OCI-LY7 (cell line): Measurements from ENCODE around the gene WNT10A. TPM values are rescaled to one million over a fixed set of nuclear protein-coding genes. Genes with fewer than 3 reads are reported as not detected.

Experiments
- Bru-seq: library from RNA; stranded (reverse); fragments of 400-500 nt; gene quantifications from one replicate; lab custom pipeline; 2021; lab: Mats Ljungman, UMichigan
- BruChase-seq, 2 experiments: library from RNA; stranded (reverse); fragments of 400-500 nt; gene quantifications; one replicate each; lab custom pipeline; 2021; lab: Mats Ljungman, UMichigan
- BruUV-seq: library from RNA; stranded (reverse); fragments of 400-500 nt; replicated peaks from 2 replicates; lab custom pipeline; 2021; lab: Mats Ljungman, UMichigan
- CTCF ChIA-PET: fragments of 300-600 bp; sonication (Branson Sonifier 250); formaldehyde crosslinking; loops from one replicate; lab custom pipeline; 2022; ENCODE audit warnings: antibody characterized with exemption; ENCODE audit not compliant: unreplicated experiment; lab: Charles Lee
- POLR2A ChIA-PET: fragments of 300-600 bp; sonication (Branson Sonifier 250); formaldehyde crosslinking; loops from one replicate; lab custom pipeline; 2022; ENCODE audit warnings: antibody characterized with exemption; lab: Charles Lee
- DNase-seq: peaks from one replicate; pipeline ENCODE4 v3.0.0-alpha.2; 2015; ENCODE audit warnings: low spot score
- H2AFZ ChIP-seq: fragments of 200-600 bp; sonication (generic), shearing (Covaris generic); 2 replicates; pipeline ENCODE4 v1.6.1; 2014; ENCODE audit warnings: mild to moderate bottlenecking, antibody characterized with exemption, low read length, moderate library complexity
- H3K27ac ChIP-seq: fragments of 200-600 bp; sonication (generic); 2 replicates; pipeline ENCODE4 v1.5.1; 2014; ENCODE audit warnings: mixed run types, low read depth, mild to moderate bottlenecking, moderate library complexity, low read length, inconsistent platforms; ENCODE audit not compliant: poor library complexity, severe bottlenecking
- H3K36me3 ChIP-seq: fragments of 200-600 bp; sonication (generic); 2 replicates; pipeline ENCODE4 v1.6.1; 2014; ENCODE audit warnings: mild to moderate bottlenecking, antibody characterized with exemption, low read length, moderate library complexity, mixed read lengths; ENCODE audit not compliant: insufficient read depth
- H3K4me1 ChIP-seq: fragments of 200-600 bp; sonication (generic); 2 replicates; pipeline ENCODE4 v1.5.1; 2014; ENCODE audit warnings: mild to moderate bottlenecking, low read length; ENCODE audit not compliant: insufficient read depth, poor library complexity, severe bottlenecking
- H3K4me2 ChIP-seq: fragments of 200-600 bp; sonication (generic); 2 replicates; pipeline ENCODE4 v1.6.1; 2014; ENCODE audit warnings: mild to moderate bottlenecking, low read length
- H3K4me3 ChIP-seq: fragments of 200-600 bp; sonication (generic); 2 replicates; pipeline ENCODE4 v1.5.1; 2014; ENCODE audit warnings: mild to moderate bottlenecking, low read depth, low read length; ENCODE audit not compliant: poor library complexity, severe bottlenecking
- H3K79me2 ChIP-seq: fragments of 200-600 bp; sonication (generic); 2 replicates; pipeline ENCODE4 v1.6.1; 2016; ENCODE audit warnings: low read depth, mild to moderate bottlenecking, low read length, moderate library complexity, mixed read lengths; ENCODE audit not compliant: insufficient read depth
- H3K9me2 ChIP-seq: fragments of 200-600 bp; sonication (generic); 2 replicates; pipeline ENCODE4 v1.6.1; 2016; ENCODE audit warnings: mild to moderate bottlenecking, low read length, mixed read lengths; ENCODE audit not compliant: insufficient read depth
- H3K9me3 ChIP-seq: fragments of 200-600 bp; sonication (generic); 2 replicates; pipeline ENCODE4 v1.6.1; 2014; ENCODE audit warnings: mild to moderate bottlenecking, mixed run types, low read length, mixed read lengths
- H4K20me1 ChIP-seq: fragments of 200-600 bp; sonication (generic); 2 replicates; pipeline ENCODE4 v1.6.1; 2014; ENCODE audit warnings: mild to moderate bottlenecking, antibody characterized with exemption, low read length, moderate library complexity, mixed read lengths; ENCODE audit not compliant: insufficient read depth
- EZH2phosphoT487 ChIP-seq: fragments of 200-600 bp; sonication (generic); IDR thresholded peaks from 2 replicates; pipeline ENCODE4 v1.6.1; 2018; ENCODE audit warnings: low read depth, borderline replicate concordance, mild to moderate bottlenecking, mixed run types, antibody characterized with exemption, low read length, moderate library complexity, mixed read lengths
- intact Hi-C: fragments of 100-400 bp; cut with micrococcal nuclease; formaldehyde crosslinking; loops from one replicate; pipeline ENCODE4 v1.10.0; 2022; ENCODE audit not compliant: unreplicated experiment
- long read RNA-seq: library from polyadenylated mRNA; stranded (forward); transcript quantifications from one replicate; pipeline ENCODE4 v2.0.0, GENCODE V29; 2022
- total RNA-seq, 2 experiments: library from RNA; depleted of rRNA in 1 of 2; stranded (reverse); fragments of >200 nt in 1 of 2; shearing (Covaris generic) in 1 of 2; gene quantifications; 2 replicates each; pipeline ENCODE4 v1.2.3, GENCODE V29; 2014 to 2022
- TF ChIP-seq, protein P1 (sequence below): fragments of 200-600 bp; sonication (generic); conservative IDR thresholded peaks from 2 replicates; pipeline ENCODE4 v1.5.1; 2014; ENCODE audit warnings: mild to moderate bottlenecking, antibody characterized with exemption, low read length, moderate library complexity, mixed read lengths

WNT10A gene
- total RNA-seq (2014; rRNA removed; shearing (Covaris generic)) (3.6 and 5.5 TPM in 2 replicates), total RNA-seq (2022) (6.4 and 11.4 TPM in 2 replicates), Bru-seq, nascent RNA (percentile 35 among the genes with signal in this experiment), BruChase-seq, experiment 1, labeled RNA remaining after a 6-hour chase (percentile 30 among the genes with signal in this experiment), BruChase-seq, experiment 2, labeled RNA remaining after a 2-hour chase (percentile 37 among the genes with signal in this experiment)
- long read RNA-seq, partial matches to known transcripts: 4 of 8 reads
- long read RNA-seq, other reads (novel, unspliced or antisense): 0 of 8 reads

DNA sequence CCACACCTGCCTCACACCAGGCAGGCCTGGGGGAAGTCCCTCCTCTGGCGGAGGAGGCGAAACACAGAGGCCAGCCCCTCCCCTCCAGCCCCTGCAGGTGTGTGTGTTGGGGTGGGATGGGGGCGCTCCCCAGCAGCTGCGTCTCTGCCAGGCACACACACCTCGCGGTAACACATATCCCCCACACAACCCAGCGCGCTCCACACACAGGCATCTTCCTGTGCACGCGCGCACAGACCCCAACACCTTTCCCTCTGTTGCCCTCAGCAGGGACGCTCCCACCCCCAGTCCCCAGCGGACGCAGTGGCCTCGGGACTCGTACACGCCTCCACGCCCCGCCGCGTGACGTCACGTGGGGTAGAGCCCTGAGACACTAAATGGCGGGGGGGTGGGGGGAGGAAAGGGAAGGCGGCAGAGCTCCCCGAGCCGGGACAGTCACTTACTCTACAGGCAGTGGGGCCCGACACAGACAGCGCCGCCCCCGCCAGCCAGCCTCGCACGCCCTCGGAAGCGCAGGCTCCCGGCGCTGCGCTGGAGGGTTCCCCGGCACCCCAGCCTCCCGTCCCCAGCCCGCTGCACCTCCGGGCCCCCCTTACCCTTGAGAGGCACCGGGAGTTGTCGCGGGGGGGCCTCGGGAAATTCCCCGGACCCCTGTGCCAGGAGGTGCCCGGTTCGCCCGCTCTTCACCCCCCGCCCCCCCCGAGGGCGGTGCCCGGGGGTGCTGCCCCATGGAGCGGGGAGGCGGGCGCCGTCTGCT is at the start of gene WNT10A:
Gene WNT10A (plus strand): TSS at position 751 of the 757 bp plus-strand sequence. CDS start 144 bp downstream, outside the sequence.
- Histone ChIP-seq H2AFZ (peak within 1 kb of the TSS; percentile 45), H3K36me3 (no peaks in the 10 kb centered on the region), H3K4me3 (peak within 1 kb of the TSS; percentile 67), H3K27ac (peak within 1 kb of the TSS; percentile 78), H3K9me2 (no peaks in the 10 kb centered on the region), H3K4me2 (peak within 1 kb of the TSS; percentile 88), H3K4me1 (peaks cover 76% of the 10 kb centered on the region), H4K20me1 (no peaks in the 10 kb centered on the region), H3K79me2 (no peaks in the 10 kb centered on the region), H3K9me3 (no peaks in the 10 kb centered on the region)
- intact Hi-C loops: loop anchor here (10.0 kb wide), 1 partner anchor 395 kb away; the partner anchor contains the start of gene DNAJB2
- BruUV-seq: no TSS peak
- peak; percentile 89 for DNase-seq
- POLR2A ChIA-PET: interaction anchor here (0.5 to 6.2 kb wide), 5 partner anchors 13 to 476 kb away, joined by 3 to 86 read pairs (median 4); no protein-coding TSS in a partner anchor
- CTCF ChIA-PET: interaction anchor here (0.9 to 1.4 kb wide), 4 partner anchors 12 to 17 kb away, joined by 4 to 10 read pairs (median 4); no protein-coding TSS in a partner anchor
- TF ChIP-seq EZH2phosphoT487: no peak
- TF ChIP-seq, protein P1, sequence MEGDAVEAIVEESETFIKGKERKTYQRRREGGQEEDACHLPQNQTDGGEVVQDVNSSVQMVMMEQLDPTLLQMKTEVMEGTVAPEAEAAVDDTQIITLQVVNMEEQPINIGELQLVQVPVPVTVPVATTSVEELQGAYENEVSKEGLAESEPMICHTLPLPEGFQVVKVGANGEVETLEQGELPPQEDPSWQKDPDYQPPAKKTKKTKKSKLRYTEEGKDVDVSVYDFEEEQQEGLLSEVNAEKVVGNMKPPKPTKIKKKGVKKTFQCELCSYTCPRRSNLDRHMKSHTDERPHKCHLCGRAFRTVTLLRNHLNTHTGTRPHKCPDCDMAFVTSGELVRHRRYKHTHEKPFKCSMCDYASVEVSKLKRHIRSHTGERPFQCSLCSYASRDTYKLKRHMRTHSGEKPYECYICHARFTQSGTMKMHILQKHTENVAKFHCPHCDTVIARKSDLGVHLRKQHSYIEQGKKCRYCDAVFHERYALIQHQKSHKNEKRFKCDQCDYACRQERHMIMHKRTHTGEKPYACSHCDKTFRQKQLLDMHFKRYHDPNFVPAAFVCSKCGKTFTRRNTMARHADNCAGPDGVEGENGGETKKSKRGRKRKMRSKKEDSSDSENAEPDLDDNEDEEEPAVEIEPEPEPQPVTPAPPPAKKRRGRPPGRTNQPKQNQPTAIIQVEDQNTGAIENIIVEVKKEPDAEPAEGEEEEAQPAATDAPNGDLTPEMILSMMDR: no peak

DNA sequence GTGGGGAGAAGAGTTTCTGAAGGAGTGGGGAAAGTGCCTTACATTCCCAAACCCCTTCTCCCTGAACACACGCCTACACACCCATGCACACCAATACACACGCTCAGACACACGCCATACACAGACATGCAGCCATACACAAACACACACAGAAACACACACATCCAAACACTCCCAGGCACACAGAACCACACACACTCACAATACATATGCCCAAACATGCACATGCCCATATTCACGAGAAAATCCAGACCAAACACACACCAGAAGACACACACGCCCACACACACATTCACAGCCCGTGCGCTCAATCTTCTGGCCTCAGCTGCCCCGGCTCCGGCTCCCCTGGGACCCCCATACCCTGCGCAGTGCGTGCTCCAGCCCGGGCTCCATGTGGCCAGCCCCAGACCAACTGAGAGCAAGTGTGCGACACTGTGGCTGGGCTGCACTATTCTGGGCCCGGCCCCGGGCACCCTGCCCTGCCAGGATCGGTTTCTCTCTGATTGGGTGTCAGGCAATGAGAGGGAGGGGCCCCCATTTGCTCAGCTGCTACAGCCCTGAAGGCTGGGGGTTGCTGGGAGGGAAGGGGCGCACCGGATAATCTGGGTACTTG is 49.2 kb upstream of the WNT10A start, which contains the start of gene PRKAG3:
Gene PRKAG3 (minus strand): TSS at position 426 of the 613 bp plus-strand sequence.
- H3K4me1 ChIP-seq: peaks cover 4% of the 10 kb centered on the region
- ChIA-PET POLR2A (no interaction called here), CTCF (no interaction called here)
- no peaks in the 10 kb centered on the region for H3K36me3 ChIP-seq
- TF ChIP-seq, protein P1: no peak
- TF ChIP-seq EZH2phosphoT487: no peak
- no peak within 1 kb of the TSS for H2AFZ ChIP-seq
- no TSS peak for BruUV-seq
- DNase-seq: no peak
- H3K4me3 ChIP-seq: no peak within 1 kb of the TSS
- no peaks in the 10 kb centered on the region for H3K79me2 ChIP-seq
- H3K27ac ChIP-seq: no peak within 1 kb of the TSS
- no peaks in the 10 kb centered on the region for H3K9me3 ChIP-seq
- H3K9me2 ChIP-seq: no peaks in the 10 kb centered on the region
- intact Hi-C loops: no loop called here
- H4K20me1 ChIP-seq: no peaks in the 10 kb centered on the region
- H3K4me2 ChIP-seq: no peak within 1 kb of the TSS
